ENCODE results near the gene HOXB6.

Gene HOXB6

DNA sequence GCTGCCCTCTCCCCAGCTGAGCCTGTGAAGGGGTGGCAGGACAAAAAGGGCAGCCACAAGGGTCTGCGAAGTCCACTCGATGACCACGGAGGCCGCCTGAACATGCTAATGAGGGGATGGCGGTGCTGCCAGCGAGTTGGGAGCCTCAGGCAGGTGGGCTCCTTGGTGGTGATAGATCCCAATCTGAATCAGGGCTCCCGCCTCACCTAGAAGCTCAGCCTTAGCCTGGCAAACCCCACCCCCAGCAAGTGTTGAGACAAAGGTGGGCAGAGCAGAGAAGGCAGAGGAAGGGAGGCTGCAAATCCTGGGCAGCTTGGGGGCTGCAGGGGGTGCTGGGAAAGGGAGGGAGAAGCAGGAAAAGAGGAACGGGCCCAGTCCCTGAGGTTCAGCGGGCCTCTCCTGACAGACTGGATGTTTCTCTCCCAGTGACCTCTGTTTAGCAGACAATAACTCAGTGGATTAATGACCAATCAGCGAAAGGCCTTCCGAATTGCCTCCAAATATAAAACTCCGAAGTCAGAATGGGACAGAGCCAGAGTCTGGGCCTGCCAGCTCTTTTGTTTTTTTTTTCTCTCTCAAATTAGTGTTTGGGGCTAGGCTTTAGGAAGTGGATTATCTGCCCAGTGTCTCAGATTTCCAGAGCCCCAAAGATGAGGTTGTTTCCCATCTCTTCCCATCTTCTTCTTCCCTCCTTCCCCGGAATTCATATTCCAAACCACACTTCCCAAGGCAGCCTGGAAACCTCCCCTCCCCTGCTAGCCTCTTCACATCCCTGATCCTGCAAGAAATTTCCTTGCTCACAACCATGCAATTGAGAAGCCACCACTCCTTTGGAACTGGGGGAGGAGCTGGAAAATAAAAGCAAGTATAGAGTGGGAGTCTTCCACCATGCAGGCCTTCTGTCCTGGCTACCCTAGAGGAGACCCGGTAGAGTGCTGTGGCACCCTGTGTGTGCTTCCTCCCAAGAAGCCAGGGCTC, 44.7 kb downstream of the HOXB6 start:
- TF ChIP-seq, protein P1, sequence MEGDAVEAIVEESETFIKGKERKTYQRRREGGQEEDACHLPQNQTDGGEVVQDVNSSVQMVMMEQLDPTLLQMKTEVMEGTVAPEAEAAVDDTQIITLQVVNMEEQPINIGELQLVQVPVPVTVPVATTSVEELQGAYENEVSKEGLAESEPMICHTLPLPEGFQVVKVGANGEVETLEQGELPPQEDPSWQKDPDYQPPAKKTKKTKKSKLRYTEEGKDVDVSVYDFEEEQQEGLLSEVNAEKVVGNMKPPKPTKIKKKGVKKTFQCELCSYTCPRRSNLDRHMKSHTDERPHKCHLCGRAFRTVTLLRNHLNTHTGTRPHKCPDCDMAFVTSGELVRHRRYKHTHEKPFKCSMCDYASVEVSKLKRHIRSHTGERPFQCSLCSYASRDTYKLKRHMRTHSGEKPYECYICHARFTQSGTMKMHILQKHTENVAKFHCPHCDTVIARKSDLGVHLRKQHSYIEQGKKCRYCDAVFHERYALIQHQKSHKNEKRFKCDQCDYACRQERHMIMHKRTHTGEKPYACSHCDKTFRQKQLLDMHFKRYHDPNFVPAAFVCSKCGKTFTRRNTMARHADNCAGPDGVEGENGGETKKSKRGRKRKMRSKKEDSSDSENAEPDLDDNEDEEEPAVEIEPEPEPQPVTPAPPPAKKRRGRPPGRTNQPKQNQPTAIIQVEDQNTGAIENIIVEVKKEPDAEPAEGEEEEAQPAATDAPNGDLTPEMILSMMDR (IDR thresholded peaks at IDR 0.05; ENCODE audit: low read length, missing control alignments) = no peak
- no peak overlapping the region for H3K4me3 ChIP-seq (replicated peaks; ENCODE audit: low read depth, low read length)
- no peak for DNase-seq (ENCODE audit: low read depth)

DNA sequence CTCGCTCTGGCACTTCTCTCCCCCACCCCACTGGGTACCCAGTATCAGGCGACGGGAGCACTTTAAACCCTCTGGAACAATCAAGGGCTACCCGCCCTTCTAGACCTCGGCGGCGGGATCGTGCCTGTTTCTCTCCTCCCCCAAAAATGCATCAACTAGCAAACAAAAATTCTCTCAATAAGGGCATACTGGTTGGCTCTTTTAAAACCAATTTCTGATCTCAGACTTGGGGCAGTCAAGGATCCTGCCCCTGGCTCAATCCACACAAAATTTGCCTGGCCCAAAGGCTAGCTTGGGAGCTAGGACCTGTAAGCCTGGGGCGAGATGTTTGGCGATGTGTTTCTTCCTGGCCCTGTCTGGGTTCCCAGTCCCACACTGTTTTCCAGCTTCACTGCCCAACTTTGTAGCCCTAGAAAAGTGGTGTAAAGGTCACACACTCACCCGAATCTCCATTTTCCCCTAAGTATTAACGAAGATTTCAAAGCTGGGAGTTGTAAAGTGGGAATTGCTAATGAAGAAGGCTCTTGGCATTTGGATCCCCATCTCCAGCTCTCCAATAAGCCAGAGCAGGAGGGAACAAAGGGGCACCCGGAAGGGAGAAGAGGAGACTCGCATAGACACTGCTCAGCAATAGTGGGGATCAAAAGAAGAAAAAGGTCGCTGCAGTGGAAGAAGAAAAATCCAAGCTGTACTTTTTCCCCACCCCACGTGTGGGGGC, 45.5 kb downstream of the HOXB6 start:
- TF ChIP-seq, protein P1 (IDR thresholded peaks at IDR 0.05; ENCODE audit: low read length, missing control alignments) = no peak
- DNase-seq (ENCODE audit: low read depth) = no peak
- no peak overlapping the region for H3K4me3 ChIP-seq (replicated peaks; ENCODE audit: low read depth, low read length)

DNA sequence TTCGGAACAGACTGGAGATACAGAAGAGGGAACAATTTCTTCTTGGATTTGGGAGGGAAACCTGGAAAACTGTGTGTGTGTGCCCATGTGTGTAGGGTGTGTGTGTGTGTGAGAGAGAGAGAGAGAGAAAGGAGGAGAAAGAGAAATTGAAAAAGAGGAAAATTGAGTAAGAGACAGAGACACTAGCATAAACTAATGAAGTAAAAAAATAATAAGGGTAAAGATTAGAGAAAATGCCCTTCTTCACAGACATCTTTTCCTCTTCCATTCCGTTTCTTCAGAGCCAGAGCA, 46.0 kb downstream of the HOXB6 start:
- H3K4me3 ChIP-seq (replicated peaks; ENCODE audit: low read depth, low read length) = no peak overlapping the region
- DNase-seq (ENCODE audit: low read depth) = no peak
- TF ChIP-seq, protein P1 (IDR thresholded peaks at IDR 0.05; ENCODE audit: low read length, missing control alignments) = no peak

DNA sequence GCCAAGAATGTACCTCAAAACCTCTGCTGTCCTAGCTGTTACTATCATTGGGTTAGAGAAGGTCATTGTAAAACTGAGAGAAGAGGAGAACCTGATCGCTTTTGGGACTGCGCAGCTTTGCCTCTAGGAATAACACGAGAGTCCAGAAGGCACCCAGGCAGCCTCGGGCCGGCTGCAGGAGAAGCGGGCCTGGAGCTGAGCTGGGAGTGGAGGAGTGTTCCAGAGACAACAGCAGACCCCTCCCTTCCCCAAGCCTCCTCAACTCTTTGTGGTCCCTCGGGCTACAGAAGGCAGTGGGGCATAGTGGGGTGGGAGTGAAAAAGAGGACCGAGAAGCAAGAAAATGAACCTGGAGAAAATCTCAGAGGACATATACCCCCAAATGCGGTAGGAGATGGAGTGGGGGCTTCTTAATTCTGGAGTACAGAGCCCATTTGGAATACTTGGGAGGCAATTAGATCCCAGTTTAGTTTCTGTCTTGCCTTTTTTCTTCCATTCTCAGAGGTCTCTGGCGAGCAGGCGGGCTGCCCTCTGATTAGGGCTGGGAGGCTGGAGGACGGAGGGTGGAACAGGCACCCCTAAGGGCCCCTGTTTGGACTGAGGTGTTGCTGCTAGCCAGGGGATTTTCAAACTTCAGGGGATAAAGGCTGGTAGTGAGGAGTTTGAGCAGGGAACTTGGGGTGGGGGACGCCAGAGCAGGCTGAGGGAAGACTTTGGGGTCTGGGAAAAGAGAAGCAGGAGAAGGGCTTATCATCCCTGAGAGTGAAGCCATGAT, 46.5 kb downstream of the HOXB6 start:
- TF ChIP-seq, protein P1 (IDR thresholded peaks at IDR 0.05; ENCODE audit: low read length, missing control alignments) = no peak
- no peak overlapping the region for H3K4me3 ChIP-seq (replicated peaks; ENCODE audit: low read depth, low read length)
- no peak for DNase-seq (ENCODE audit: low read depth)

DNA sequence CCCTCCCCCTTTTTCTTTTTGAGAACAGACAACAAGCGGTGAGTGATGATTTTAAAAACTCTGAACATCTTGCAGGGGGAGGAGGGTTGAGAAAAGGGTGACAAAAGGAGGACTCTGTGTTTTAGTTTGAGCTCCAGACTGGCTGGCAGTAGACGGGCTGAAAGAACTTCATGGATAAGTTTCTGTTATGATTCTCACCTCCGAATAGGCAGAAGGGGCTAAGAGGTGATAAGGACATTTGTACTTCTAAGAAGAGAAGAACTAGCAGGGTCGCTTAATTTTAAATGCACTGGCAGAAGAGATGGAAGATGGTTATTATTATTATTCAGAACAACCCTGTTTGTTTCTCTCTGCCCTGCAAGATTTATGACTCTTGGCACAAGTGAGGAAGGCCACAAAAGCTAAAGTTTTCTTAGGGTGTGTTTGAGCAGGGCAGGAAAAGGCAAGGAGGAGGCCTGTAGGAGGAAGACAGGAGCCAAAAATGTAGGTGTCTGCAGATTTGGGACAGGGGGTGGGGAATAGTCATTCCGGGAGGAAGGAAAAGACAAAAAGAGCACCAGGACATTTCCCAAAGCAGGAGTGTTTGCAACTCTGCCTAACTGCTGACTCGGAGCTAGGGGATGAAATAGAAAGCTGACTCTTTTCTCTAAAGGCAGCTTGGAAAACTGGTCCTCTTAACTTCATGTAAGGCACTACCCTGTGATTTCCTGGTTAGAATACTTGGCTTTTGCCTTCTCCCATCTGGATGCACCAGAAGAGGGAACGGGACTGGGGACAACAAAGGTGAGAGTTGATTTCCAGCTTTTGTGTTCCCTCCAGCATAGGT, 48.0 kb downstream of the HOXB6 start:
- no peak overlapping the region for H3K4me3 ChIP-seq (replicated peaks; ENCODE audit: low read depth, low read length)
- TF ChIP-seq, protein P1 (IDR thresholded peaks at IDR 0.05; ENCODE audit: low read length, missing control alignments) = no peak
- DNase-seq (ENCODE audit: low read depth) = no peak

DNA sequence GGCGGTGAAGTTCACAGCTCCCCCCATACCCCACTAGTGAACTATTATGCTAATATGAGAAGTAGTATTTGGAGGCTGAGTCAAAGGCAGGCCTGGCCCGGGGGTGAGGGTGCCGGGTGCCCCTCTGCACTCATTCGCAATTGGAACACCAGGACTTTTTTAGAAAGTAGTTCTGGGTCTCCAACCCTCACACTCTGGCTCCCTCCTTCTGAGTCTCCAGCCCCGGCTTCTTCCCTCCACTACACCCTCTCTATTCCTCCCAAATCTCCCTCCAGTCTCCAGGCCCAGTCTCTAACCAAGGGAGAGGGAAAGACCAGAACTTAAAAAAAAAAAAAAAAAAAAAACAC, 48.6 kb downstream of the HOXB6 start:
- TF ChIP-seq, protein P1 (IDR thresholded peaks at IDR 0.05; ENCODE audit: low read length, missing control alignments) = no peak
- H3K4me3 ChIP-seq (replicated peaks; ENCODE audit: low read depth, low read length) = no peak overlapping the region

More for the DNA sequence above, 48.6 kb downstream of the HOXB6 start:
- no peak for DNase-seq (ENCODE audit: low read depth)

Measured in fibroblast of pulmonary artery (primary cell).